Activated T-cell treated with anti-CD3 and anti-CD28 coated beads for 1 hour (primary cell): ENCODE results near the gene ASB12.

Experiments
- DNase-seq: peaks from one replicate; pipeline ENCODE4 v3.0.0-alpha.2; 2020; ENCODE audit warnings: low read depth

The ASB12 gene

DNA sequence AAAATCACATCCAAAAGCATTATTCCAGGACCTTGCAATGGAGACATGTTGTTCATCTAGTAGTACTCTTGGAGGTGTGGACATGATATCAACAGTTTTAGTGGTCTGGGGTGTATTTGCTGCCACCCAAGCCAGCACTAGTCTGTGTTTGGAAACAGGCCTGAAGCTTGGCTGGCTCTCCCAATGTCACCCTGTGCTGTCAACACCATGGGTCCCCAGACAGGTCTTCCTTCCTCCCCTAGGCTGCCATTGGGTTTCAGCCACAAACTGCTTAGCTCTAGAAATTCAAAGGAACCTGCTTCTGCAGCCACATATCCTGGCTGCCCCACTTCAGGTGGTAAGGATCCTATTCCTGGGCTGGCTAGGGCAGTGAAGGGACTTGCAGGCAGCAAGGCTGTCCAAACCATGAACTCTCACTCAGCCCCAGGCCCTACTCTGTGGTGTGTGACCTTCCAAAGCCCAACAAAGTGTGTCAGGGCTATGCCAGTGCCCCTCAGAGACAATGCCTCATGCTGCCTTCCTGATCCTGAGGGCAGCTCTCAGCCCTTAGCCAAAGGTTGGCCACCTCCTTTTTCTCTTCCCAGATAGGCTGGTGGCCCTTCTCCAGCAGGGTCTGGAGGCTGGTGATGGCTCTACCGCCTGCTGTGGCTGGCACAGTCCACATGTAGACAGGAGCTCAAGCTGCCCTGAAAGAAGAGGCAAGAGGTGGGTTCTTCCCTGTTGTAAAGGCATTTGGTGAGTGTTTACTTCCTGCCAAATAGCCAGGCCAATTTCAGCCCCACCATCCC, 43.2 kb downstream of the ASB12 start:
- DNase-seq, result no peak

DNA sequence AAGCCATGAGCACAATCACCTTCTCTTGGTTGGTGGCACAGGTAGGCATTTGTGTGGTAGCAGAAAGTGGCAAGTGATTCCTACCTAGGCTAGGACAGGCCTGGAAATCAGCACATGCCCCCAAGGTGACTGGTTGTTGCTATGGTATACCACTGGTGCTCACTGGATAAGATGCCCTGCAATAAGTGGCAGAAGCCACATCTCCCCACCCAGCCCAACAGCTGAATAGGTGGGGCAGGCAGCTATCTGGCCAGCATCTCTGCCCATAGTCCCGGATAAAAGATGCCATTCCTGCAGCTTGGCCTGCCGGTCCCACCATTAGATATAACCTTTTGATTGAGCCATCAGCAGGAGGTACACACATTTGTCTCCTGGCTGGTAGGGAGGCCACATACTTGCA, 46.0 kb downstream of the ASB12 start:
- DNase-seq, result no peak

DNA sequence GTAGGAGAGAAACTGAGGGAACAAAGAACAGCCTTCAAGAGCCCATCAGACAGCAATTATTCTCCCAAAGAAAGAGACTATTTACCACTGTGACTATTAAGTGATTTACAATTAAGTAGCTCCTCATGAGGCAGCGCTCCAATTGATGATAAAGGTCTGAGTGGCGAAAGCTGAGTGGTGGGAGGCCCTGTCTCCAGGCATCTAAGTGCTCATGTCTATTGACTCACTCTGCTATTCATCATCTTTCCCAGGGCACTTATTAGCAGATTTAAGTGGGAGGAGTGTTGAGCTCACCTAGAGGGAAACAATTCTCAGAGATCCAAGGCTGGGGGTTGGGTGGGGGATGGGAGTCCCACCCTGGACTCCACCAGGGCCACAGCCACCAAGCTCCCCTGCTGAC, 48.2 kb downstream of the ASB12 start:
- no peak for DNase-seq

DNA sequence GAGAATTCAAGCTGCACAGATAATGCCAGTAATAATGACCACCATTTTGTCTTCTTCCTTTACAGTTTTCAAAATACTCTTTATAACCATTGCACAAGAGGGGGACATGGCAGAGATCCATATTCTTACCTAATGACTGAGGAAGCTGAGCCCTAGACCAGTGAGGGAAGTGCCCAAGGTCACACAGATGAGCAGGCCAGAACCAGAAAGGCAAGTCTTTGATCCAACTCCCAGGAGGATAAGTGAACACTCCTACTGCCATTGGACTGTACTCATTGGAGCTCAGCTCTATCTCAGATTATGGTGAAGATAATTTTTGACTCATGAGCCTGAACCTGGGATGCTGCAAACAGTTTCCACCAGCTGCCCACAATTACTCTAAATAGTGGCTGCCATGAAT, 53.5 kb downstream of the ASB12 start:
- DNase-seq, result no peak
